Measurements from ENCODE around the gene MYO1B.
A peak's percentile ranks its signal among the peaks of the same experiment; 100 is the strongest.
"Not testable (repeated sequence)": the region's sequence is repeated elsewhere in the genome, so short reads cannot be mapped to it uniquely, and the experiment has no call there.

The MYO1B gene

GRCh38 chr2:191417746-191418145 is 172.5 kb downstream of the MYO1B start:
- DNase-seq: no peak

DNA sequence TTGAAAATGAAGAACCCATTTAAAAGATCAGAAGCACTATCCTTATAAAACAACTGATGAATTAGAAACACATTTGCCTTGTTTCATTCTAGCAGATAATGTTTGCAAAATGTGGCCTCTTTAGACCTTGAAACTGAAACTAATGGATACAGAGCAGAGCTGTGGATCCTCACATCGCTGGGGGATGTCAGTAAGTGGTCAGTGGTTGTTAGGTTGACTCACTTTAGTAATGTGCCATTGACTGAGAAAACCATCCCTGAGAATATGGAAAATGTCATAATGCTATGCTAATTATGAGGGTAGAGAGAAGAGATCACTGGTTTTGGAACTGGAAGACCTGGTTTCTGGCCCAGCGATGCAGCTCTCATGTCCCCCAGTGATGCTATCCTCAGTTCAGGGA is 176.7 kb downstream of the MYO1B start:
- no peak for DNase-seq

GRCh38 chr2:191427031-191427430 is 181.8 kb downstream of the MYO1B start:
- no peak for DNase-seq

DNA sequence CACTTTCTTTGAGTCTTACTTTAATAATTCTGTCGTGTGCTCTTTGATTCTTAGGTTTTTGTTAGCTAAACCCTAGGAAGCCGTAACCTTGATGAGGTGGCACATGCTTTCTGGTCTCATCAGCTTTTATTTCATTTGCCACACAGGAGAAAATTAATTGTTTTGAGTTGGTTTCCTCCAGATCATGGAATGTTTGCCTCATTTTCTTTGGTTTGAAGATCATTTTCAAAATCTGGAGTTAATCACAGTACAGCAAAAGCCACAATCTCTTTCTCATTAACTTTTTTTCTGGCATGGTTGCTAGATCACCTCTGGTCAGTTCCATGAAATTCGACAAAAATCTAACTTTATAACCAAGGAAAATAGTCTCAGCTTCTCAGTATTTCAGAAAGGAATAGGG is 182.9 kb downstream of the MYO1B start:
- no peak for DNase-seq

GRCh38 chr2:191430476-191430875 is 185.3 kb downstream of the MYO1B start:
- DNase-seq: no peak

DNA sequence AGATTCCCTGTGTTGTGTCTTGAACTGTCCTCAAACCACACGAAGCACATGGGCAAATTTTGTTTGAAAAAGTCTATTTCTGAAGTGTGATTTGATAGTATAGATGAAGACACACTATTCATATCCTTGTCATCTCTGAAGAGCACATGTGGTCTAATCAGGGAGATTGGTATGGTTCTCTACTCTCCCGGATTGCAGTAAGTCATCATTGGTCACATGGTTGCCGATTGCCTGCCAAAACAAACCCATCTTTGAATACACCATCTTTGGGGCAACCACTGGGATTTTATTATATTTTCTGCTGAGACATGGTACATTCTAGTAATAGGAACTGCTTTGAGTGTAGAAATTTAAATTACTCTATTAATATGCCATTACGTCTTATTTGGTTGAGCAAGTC is 186.9 kb downstream of the MYO1B start:
- DNase-seq: no peak

DNA sequence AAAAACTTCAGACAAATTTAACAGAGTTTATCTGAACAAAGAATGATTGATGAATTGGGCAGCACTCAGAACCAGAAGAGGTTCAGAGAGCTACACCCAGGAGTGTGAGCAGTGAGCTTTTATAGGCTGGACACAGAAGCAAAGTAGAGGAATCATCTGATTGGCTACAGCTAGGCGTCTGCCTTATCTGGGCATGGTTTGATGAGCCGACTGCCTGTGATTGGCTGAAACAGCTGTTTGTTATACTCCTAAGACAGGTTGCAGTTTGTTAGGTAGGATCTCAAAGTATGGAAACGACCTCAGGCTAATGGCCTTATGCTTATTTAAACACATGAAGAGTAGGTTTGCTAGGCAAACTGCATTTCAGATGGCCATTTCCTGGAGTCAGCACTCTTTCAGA is 188.9 kb downstream of the MYO1B start:
- no peak for DNase-seq

DNA sequence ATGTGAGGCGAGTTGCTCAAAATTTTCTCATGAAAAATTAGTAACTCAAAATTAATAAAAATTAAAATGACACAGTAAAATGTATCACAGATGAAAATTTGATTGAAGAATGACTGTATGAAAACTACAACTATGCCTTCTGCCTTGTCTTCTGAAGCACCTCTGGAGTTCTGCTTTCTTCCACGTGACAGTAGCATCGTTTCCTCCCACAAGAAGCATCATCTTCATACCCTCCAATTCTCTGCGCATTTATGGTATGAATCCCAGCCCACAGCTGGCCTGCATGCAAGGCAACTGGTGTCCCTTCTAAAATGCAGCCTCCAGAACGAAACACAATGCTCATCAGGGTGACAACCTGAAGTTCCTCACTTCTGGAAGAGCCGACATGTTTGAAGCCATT is 189.9 kb downstream of the MYO1B start:
- no peak for DNase-seq

DNA sequence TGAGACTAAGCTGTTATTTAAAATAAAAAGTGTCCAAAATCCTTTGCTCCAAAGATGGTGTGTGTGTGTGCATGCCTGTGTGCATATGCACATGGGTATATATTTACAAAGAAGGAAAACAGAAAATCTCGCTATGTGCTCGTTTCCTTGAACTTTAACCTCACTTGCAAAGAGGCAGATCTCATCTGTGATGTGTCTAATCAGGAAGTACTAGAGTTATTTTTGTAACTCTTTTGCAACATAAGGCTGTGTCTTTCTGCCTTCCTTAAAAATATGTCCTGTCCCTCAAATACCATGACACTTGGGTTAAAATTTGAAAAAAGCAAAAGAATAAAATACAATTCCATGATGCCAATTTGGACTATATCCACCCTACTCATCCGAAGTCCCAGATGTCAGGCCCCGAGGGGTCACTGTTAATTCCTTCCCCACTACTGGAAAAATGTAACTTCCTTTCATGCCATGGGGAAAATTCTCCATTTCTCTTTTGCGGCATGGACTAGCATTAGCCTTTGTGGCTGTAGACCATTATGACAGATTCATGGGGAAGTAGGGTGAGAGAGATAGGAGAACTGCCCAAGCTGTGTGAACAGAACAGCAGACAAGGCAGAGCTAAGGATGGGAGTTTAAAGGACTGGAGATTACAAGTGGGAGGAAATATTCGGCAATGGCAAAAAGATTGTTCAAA is 191.3 kb downstream of the MYO1B start:
- no peak for DNase-seq

- DNase-seq: no peak
These were observed 194.3 kb downstream of the MYO1B start for GRCh38 chr2:191439481-191439880.

- peak; percentile 3 to 5 for DNase-seq
These were observed 196.5 kb downstream of the MYO1B start for GRCh38 chr2:191441496-191442214.

- no peak for DNase-seq
These were observed 198.2 kb downstream of the MYO1B start for GRCh38 chr2:191443446-191443845.

DNA sequence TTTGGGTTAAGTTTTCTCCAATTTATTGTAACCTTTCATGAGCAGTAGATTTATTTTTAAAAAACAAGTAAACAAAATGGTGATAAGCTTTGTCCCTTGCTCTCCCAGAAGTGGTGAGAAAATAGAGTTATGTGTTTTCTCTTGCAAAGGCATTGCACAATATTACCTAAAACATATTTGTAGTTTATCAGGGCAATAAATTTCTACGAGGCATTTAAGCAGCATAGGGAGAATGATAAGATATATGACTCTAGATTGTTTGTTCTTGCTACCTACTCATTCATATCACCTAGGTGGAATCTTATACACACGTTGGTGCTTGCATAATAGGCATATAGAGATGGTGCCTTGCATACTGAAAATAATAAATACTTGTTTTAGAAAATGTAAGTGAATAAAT is 201.7 kb downstream of the MYO1B start:
- DNase-seq: no peak

DNA sequence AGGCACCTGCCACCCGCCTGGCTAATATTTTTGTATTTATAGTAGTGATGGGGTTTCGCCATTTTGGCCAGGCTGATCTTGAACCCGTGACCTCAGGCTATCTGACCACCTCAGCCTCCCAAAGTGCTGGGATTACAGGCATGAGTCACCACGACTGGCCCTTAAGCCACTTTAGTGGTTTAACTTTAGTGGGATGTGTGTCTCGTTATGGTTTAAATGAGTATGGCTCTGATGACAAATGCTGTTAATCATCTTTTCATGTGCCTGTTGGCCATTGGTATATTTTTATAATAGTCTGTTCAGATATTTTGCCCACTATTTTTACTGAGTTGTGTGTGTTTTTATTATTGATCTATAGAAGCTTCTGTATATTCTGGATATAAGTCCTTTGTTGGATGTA is 205.9 kb downstream of the MYO1B start:
- no peak for DNase-seq

GRCh38 chr2:191452065-191452464 is 206.9 kb downstream of the MYO1B start:
- DNase-seq: no peak

DNA sequence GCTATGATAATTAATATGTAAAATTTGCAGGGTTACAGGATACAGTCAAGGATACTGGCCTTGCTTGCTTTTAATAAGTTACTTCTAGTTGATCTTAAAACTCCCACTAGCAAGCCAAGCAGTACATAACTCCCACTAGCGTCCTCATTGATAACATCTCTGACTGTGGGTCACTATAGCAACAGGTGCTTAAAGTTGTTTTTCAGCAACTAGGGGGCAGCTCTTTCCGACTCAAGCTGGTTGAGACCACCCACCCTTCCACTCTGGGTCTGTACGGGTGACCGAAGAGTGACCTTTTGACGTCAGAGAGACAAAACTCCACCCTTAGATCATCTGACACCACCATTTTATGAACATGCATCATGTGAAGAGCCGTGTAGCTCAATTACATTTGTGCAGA is 208.6 kb downstream of the MYO1B start:
- DNase-seq: no peak

GRCh38 chr2:191456506-191456905 is 211.3 kb downstream of the MYO1B start:
- DNase-seq: not testable (repeated sequence)

DNA sequence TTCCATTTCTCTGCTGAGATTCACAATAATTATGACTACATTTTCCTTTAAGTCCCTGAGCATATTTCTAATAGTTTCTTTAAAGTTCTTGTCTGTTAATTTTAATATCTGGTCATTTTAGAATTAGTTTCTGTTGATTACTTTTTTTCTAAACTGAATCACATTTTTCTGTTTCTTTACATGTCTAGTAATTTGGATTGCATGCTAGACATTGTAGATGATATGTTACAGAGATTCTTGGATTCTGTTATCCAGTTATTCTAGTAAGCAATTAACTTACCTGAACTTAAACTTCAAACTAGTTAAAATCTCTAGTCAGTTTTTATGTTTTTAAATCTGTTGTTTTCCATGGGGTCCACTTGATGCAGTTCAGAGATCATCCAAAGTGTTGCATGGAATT is 214.0 kb downstream of the MYO1B start:
- no peak for DNase-seq

DNA sequence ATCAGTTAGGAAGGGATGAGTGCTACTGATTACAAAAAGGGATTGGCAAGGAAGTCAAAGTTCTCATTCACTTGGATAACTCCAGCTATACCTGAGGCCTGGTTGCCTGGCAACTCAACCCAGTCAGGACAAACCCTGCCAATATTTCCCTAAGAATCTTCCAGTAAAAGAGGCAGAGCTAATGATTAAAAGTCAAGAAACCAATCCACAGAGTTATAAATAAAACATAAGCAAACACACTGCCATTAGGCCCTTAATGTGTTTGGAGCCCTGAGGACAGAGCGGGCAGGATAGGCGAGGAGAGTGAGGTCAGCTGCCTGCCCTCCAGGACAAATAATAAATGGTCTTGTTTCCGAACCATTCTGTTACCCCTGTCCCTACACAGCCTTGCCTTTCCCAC is 217.2 kb downstream of the MYO1B start:
- DNase-seq: no peak

- no peak for DNase-seq
These were observed 218.6 kb downstream of the MYO1B start for GRCh38 chr2:191463790-191464189.

GRCh38 chr2:191465766-191466420 is 220.7 kb downstream of the MYO1B start:
- no peak for DNase-seq

DNA sequence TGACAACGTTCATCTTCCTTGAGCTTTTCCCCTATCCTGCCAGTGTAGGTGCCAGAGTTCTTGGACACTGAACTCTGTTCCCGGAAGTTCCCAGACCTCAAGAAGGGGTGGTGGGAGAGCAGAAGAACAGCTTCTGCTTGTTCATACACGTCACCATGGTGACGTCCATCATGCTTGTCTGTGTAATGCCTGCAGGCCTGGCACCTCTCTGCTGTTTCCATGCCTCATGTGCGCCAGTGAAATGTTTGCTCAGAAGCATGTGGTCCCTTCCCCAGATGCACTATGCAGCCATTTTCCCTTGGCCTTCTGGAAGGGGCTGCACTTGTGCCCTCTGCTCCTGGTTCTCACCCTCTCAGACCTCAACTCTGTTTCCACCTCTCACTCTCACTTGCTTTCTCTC is 221.9 kb downstream of the MYO1B start:
- no peak for DNase-seq

- no peak for DNase-seq
These were observed 225.1 kb downstream of the MYO1B start for GRCh38 chr2:191470306-191470705.

DNA sequence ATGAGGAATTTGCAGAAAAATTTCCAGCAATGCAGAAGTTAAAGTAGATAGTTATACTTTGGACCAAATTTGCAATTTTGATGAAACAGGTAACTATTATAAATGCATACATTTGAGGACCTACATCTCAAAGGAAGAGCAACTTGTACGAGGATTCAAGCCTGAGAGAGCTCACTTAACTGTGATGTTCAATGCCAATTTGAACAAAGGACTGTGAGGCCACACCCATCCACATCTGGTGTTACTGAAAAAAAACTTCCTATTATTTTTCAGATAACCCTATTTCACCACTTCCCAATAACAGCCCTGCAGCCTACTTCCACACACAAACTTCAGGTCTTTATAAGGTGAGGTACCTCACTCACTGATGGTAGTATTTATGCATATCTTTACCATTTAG is 229.3 kb downstream of the MYO1B start:
- DNase-seq: no peak
